BE2C (cell line): ENCODE results near the gene PRRG1.

Experiments
- DNase-seq: peaks from one replicate; pipeline ENCODE4 v3.0.0-alpha.2; 2020
- H3K27me3 ChIP-seq: fragments of 250-450 bp; sonication (Bioruptor Pico); 2 replicates; pipeline ENCODE4 v1.5.1; 2020; ENCODE audit warnings: mild to moderate bottlenecking
- H3K36me3 ChIP-seq: fragments of 250-450 bp; sonication (Bioruptor Pico); 2 replicates; pipeline ENCODE4 v1.5.1; 2020; ENCODE audit warnings: mild to moderate bottlenecking
- H3K4me1 ChIP-seq: fragments of 250-450 bp; sonication (Bioruptor Pico); 2 replicates; pipeline ENCODE4 v1.5.1; 2020
- H3K4me3 ChIP-seq: 2 replicates; pipeline ENCODE4 v1.5.1; 2011; ENCODE audit warnings: low read depth, low read length
- H3K9me3 ChIP-seq: fragments of 250-450 bp; sonication (Bioruptor Pico); 2 replicates; pipeline ENCODE4 v1.5.1; 2020
- CTCF ChIP-seq: IDR thresholded peaks from 2 replicates; pipeline ENCODE4 v1.5.1; 2012; ENCODE audit warnings: mild to moderate bottlenecking, low read depth, low read length

Gene PRRG1

DNA sequence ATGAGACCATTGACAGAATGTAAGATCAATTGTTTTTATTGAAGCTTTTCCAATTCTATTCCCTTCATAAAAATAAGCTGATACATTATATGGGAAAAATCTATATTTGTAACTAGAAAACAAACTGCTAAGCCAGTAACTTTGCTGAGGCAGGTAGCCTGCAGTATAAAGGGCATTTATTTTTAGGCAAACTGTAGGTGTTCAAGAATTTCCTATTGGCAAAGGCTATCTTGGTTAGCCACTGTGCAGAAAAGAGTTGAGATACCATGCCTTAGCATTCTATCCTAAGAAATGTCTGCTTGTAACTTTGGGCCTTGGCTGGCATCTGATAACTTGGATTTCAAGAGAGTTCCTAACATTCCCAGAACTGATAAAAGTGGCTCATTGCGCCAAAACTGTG is 18.5 kb upstream of the PRRG1 start:
- Histone ChIP-seq H3K9me3 (no peaks in the 10 kb centered on the region), H3K36me3 (no peaks in the 10 kb centered on the region), H3K4me1 (no peaks in the 10 kb centered on the region), H3K4me3 (no peak overlapping the region), H3K27me3 (no peaks in the 10 kb centered on the region)
- TF ChIP-seq CTCF = no peak
- DNase-seq = no peak

GRCh38 chrX:37331546-37331945 is 17.6 kb upstream of the PRRG1 start:
- Histone ChIP-seq H3K4me1 (no peaks in the 10 kb centered on the region), H3K27me3 (no peaks in the 10 kb centered on the region), H3K9me3 (no peaks in the 10 kb centered on the region), H3K36me3 (no peaks in the 10 kb centered on the region), H3K4me3 (no peak overlapping the region)
- no peak for TF ChIP-seq CTCF
- DNase-seq = no peak

- no peak for DNase-seq
- H3K36me3 ChIP-seq = no peaks in the 10 kb centered on the region
- no peak overlapping the region for H3K4me3 ChIP-seq
- H3K4me1 ChIP-seq = no peaks in the 10 kb centered on the region
- H3K9me3 ChIP-seq = no peaks in the 10 kb centered on the region
- no peaks in the 10 kb centered on the region for H3K27me3 ChIP-seq
- no peak for TF ChIP-seq CTCF
Measured at GRCh38 chrX:37332055-37332454, 17.1 kb upstream of the PRRG1 start.

- Histone ChIP-seq H3K27me3 (no peaks in the 10 kb centered on the region), H3K36me3 (no peaks in the 10 kb centered on the region), H3K4me1 (no peaks in the 10 kb centered on the region), H3K4me3 (no peak overlapping the region), H3K9me3 (no peaks in the 10 kb centered on the region)
- no peak for TF ChIP-seq CTCF
- no peak for DNase-seq
Measured at GRCh38 chrX:37332987-37333658, 16.0 kb upstream of the PRRG1 start.

DNA sequence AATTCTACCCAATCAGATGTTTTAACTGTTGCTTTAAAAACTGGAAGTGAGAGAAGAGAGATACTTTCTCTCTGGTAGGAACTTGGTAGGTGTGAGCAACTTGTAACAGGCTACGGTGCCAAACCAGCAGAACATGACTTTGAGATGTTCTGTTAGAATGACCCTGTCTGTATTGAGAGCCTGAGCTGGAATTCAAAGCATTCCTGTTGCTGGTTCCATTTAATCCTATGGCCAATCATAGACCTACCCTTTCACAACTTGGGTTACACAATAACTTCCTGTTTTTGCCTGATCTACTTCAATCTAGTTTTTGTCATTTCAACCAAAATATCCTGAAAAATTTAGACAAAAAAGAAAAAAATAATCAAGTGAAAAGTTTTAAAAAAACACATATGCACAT is 1.7 kb upstream of the PRRG1 start:
- Histone ChIP-seq H3K27me3 (no peaks in the 10 kb centered on the region), H3K4me3 (no peak overlapping the region), H3K36me3 (no peaks in the 10 kb centered on the region), H3K4me1 (no peaks in the 10 kb centered on the region), H3K9me3 (no peaks in the 10 kb centered on the region)
- DNase-seq = no peak
- no peak for TF ChIP-seq CTCF

GRCh38 chrX:37348231-37348970 is 763 bp upstream of the PRRG1 start:
- TF ChIP-seq CTCF = no peak
- no peaks in the 10 kb centered on the region for H3K4me1 ChIP-seq
- H3K4me3 ChIP-seq = peak overlapping the region; percentile 63
- H3K9me3 ChIP-seq = no peaks in the 10 kb centered on the region
- no peaks in the 10 kb centered on the region for H3K36me3 ChIP-seq
- no peak for DNase-seq
- H3K27me3 ChIP-seq = no peaks in the 10 kb centered on the region
